Activated CD4-positive, alpha-beta T cell treated with anti-CD3 and anti-CD28 coated beads, Interleukin-10, Interleukin-2, amounts not matched to agents 100 ng/mL and 50 ng/mL, durations not matched to agents 16 hours and 8 hours (primary cell): ENCODE data around the gene CNTN1.
"Not testable (repeated sequence)": the region's sequence is repeated elsewhere in the genome, so short reads cannot be mapped to it uniquely, and the experiment has no call there.

Experiments used
- DNase-seq: peaks from one replicate; pipeline ENCODE4 v3.0.0-alpha.2; 2020

The CNTN1 gene

DNA sequence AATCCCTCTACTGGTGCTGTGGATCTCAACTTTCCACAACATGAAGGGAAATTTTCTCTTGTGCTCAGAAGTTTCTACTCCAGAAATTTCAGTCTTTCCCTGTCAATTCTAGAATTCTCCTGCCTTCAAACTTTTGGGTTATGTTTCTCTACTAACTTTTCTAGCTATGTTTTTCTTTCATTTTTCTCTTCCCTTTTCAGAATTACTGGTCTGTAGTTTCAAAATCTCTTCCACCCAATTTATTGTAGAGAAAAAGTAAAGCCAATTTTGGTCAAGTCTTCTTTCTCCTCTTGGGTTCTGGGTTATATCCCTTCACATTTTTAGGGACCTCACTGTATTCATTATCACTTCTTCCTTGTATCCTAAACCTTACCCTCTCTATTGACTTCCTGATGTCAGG is 18.9 kb downstream of the CNTN1 start:
- DNase-seq = no peak

GRCh38 chr12:40714636-40715035 is 22.4 kb downstream of the CNTN1 start:
- no peak for DNase-seq

GRCh38 chr12:40716037-40716436 is 23.8 kb downstream of the CNTN1 start:
- DNase-seq = no peak

GRCh38 chr12:40717576-40717975 is 25.3 kb downstream of the CNTN1 start:
- no peak for DNase-seq

DNA sequence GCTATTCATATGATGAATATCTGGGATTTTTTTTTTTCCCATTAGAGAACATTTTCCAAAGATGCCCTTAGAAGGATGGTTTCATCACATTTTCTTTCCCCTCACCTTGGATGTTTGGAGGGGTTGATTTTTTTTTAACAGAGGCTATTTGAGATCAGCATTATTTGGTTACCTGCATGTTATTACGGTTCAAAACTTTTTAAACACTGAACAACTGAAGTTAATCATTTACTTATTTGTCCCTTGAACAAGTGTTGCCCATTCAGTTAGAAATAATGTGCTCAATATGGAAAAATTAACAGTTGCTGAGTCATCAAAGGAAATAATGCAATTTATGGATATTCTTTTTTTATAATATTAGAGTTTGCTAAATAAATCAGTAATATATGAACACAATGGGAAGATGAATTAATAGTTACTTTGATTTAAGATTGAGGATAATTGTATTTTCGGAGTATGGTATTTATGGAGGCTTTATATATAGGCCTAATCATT is 26.7 kb downstream of the CNTN1 start:
- no peak for DNase-seq

GRCh38 chr12:40723001-40723400 is 30.8 kb downstream of the CNTN1 start:
- DNase-seq = no peak

GRCh38 chr12:40726366-40726765 is 34.1 kb downstream of the CNTN1 start:
- no peak for DNase-seq

DNA sequence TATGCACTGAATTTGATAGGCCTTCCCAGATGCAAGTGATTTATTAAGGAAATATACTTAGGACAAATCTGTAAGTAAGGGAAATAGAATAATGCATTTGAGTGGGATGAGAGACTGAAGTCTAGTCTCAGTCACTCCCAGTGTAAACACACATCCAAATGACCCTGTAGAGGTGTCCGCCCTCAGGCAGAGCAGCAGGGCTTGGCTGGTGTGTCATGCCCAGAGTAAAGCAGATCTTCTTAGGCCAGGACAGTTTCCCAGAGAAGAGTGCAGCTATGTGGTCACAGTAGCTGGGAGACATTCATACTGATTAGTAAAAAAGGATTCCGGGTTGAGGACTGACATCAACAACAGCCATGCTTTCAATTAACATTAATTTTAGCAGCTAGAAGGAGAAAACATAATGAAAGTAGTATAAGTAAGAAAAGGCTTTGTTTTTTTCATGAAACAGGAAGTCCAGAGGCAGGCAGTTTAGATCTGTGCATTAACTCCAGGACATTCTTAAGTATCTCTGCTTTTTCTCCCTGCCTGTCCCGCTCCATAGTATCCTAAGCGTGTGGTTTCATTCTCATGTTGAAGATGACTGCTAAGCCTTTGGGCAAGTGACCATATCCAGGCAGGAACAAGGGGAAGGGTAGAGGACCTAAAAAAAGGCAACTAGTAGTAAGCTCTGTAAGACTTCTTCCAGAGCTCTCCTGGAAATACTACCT is 35.7 kb downstream of the CNTN1 start:
- DNase-seq = no peak

- no peak for DNase-seq
Observed at GRCh38 chr12:40730281-40730680, 38.0 kb downstream of the CNTN1 start.

DNA sequence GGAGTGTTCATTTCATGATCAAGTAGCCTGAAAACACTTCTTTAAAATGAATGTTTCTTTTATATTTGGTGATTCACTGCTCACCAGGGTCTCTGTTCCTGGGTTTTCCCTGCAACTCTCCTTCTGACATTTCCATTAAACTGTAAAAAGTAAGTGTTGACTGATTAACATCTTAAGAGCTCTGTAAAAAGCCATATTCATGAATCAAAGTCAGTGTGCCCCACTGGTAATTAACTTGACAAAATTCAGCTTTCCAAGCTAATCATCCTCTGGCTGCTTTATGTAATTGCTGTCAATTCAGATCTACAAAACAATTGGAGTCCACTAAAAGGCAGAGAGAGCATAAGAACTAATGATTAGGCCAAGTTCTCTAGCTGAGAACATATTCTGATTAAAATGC is 41.6 kb downstream of the CNTN1 start:
- no peak for DNase-seq

DNA sequence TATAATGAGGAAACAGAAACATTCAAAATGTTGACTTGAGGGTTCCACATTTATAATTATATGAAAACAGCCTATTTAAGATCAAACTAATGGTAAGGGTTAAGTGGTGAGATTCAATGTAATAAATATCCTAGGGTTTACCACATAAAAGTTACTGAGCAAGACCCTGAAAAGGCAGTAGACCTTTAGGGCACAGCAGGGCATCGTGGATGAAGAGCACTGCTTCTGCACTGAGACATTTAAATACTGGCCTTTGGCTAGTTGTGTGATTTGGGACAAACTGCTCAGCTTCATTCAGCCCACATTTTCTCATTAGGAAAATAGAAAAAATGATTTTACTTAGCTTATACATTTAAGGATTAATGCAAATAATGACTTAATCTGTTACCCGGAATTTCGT is 42.0 kb downstream of the CNTN1 start:
- DNase-seq = no peak

- no peak for DNase-seq
Observed at GRCh38 chr12:40735551-40736230, 43.5 kb downstream of the CNTN1 start.

GRCh38 chr12:40737416-40737815 is 45.2 kb downstream of the CNTN1 start:
- DNase-seq = not testable (repeated sequence)

GRCh38 chr12:40738856-40739255 is 46.6 kb downstream of the CNTN1 start:
- no peak for DNase-seq

DNA sequence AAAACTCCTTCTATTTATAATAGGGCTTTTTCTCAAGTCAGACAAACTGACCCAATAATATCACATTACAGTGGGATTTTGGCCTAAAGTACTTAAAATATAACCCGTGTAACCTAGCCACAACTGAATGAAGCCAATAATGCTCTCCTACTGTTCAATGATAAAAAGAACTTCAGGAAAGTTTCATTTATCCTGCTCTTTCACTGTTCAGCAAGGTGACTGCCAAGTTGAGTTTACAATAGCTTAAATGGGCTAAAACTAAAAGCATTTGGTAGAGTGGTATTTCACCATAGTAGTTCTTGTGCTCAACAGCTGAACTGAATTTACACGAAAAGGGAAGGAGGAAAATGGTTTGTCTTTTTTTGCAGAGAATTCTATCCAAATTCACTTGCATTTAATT is 49.8 kb downstream of the CNTN1 start:
- DNase-seq = no peak

- no peak for DNase-seq
Observed at GRCh38 chr12:40745386-40745785, 53.1 kb downstream of the CNTN1 start.

DNA sequence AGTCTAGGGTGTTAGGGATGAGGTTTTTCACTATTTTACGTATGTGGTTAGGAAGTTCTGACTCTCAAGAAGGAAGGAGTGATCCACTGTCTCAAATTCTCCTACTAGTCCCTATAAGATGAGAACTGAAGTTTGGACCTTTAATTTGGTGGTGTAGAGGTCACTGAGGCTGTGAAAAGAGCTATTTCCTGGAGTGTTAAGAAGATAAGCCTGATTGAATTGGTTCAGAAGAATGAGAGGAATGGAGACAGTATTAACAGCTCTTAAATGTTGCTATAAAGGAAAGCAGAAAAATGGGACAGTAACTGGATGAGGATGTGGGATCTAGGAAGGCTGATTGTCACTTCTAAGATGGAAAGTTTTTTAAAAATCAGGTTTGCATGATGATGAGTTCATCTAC is 57.6 kb downstream of the CNTN1 start:
- DNase-seq = no peak

GRCh38 chr12:40752011-40752410 is 59.8 kb downstream of the CNTN1 start:
- no peak for DNase-seq

DNA sequence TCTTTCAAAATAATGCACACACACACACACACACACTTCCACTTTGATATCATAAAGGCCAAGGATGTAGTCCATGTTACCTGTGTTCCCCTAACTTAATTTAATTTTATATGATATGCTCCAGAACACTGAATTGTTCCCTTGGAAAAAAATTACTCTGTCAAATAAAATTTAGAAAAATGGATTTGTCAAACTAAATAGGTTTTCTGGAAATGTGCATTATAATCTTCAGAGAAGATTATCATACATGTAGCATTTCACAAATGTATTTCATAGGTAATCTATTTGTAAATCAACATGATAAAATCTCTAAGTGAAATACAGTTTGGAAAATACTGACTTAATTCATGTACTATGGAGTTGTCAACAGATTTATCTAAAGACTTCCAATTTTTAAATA is 68.6 kb downstream of the CNTN1 start:
- no peak for DNase-seq

GRCh38 chr12:40762072-40762471 is 69.8 kb downstream of the CNTN1 start:
- DNase-seq = no peak

GRCh38 chr12:40768125-40768864 is 76.1 kb downstream of the CNTN1 start:
- no peak for DNase-seq

- DNase-seq = no peak
Observed at GRCh38 chr12:40769846-40770245, 77.6 kb downstream of the CNTN1 start.

GRCh38 chr12:40770781-40771180 is 78.5 kb downstream of the CNTN1 start:
- DNase-seq = no peak

DNA sequence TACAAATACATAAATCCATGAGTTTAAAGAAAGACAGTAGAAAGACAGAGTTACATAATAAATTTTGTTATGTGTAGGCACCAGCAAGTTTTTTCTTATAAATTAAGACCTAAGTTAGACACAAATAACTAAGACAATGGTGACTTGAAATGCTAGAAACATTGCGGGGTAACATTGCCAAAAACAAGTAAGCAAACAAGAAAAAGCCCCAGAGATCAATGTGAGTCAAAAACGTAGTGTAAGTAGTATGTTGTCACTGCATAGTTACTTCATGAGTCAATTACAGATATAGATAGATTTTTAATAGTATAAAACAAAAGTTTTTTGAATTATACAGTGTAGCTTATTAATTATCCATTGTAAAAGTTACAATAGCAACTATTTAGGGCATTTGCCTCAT is 83.4 kb downstream of the CNTN1 start:
- DNase-seq = no peak
